OCI-LY3 (cell line): ENCODE results near the gene LARGE1.
A peak's percentile ranks its signal among the peaks of the same experiment; 100 is the strongest.

Experiments used
- H2AFZ ChIP-seq: fragments of 200-600, 300-600 bp; shearing (Covaris generic); 2 replicates; pipeline ENCODE4 v1.6.0; 2014; ENCODE audit warnings: antibody characterized with exemption, low read depth, low read length
- H3K27ac ChIP-seq: fragments of 200-600, 300-600 bp; sonication (generic); 2 replicates; pipeline ENCODE4 v1.5.1; 2014; ENCODE audit warnings: mild to moderate bottlenecking, low read length, moderate library complexity, mixed read lengths
- H3K27me3 ChIP-seq: fragments of 200-600, 300-600 bp; sonication (generic); 2 replicates; pipeline ENCODE4 v1.6.1; 2014; ENCODE audit warnings: low read depth, low read length, mixed read lengths
- H3K36me3 ChIP-seq: fragments of 200-600, 300-600 bp; sonication (generic); replicated peaks from 2 replicates; pipeline ENCODE3; 2014; ENCODE audit warnings: low read depth, low read length, mixed read lengths
- H3K4me1 ChIP-seq: fragments of 300-600, 200-600 bp; sonication (generic); 2 replicates; pipeline ENCODE4 v1.6.1; 2014; ENCODE audit warnings: low read length, mixed read lengths
- H3K4me2 ChIP-seq: fragments of 200-600, 300-600 bp; sonication (generic); 2 replicates; pipeline ENCODE4 v1.6.1; 2014; ENCODE audit warnings: low read length, mixed read lengths
- H3K4me3 ChIP-seq: fragments of 300-600, 200-600 bp; sonication (generic); 2 replicates; pipeline ENCODE4 v1.5.1; 2014; ENCODE audit warnings: antibody characterized with exemption, mild to moderate bottlenecking, low read length, moderate library complexity
- H3K79me2 ChIP-seq: fragments of 300-600, 200-600 bp; shearing (Covaris generic); 2 replicates; pipeline ENCODE4 v1.6.1; 2014; ENCODE audit warnings: mild to moderate bottlenecking, low read length, mixed read lengths
- H3K9ac ChIP-seq: fragments of 300-600, 200-600 bp; shearing (Covaris generic); 2 replicates; pipeline ENCODE4 v1.6.0; 2014; ENCODE audit warnings: mild to moderate bottlenecking, low read length, moderate library complexity
- H3K9me3 ChIP-seq: fragments of 200-600, 300-600 bp; shearing (Covaris generic); 2 replicates; pipeline ENCODE4 v1.6.1; 2014; ENCODE audit warnings: low read length, mixed read lengths; ENCODE audit not compliant: insufficient read depth
- H4K20me1 ChIP-seq: fragments of 200-600, 300-600 bp; sonication (generic); 2 replicates; pipeline ENCODE4 v1.6.1; 2016; ENCODE audit warnings: low read length, mixed read lengths; ENCODE audit not compliant: insufficient read depth
- CTCF ChIP-seq: fragments of 200-600, 300-600 bp; sonication (generic); IDR thresholded peaks from 2 replicates; pipeline ENCODE4 v1.5.1; 2014; ENCODE audit warnings: antibody characterized with exemption, low read length, low read depth
- EZH2phosphoT487 ChIP-seq: fragments of 200-600 bp; shearing (Covaris generic); IDR thresholded peaks from 2 replicates; pipeline ENCODE4 v1.6.1; 2018; ENCODE audit warnings: antibody characterized with exemption, mixed run types, low read depth

The LARGE1 gene

DNA sequence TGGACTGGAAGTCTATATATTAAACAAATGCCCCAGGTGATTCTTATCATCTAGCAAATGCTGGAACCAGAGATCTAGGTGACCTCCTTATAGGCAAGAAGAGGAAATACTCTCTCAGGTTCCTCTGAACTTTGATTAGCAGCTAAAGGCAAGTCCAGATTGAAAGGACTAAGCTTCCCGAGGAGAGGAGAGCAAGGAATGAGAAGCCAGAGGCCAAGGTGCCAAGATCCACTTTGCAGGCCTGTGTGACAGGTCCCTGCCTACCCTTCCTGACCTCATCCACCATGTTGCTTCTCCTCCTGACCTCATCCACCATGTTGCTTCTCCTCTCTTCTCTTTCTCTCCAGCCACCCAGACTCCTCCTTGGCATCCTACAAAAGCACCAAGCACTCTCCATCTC, 173.2 kb downstream of the LARGE1 start:
- no peak for TF ChIP-seq EZH2phosphoT487
- TF ChIP-seq CTCF: no peak
- Histone ChIP-seq H3K27ac (no peak overlapping the region), H4K20me1 (peaks cover 43% of the 10 kb centered on the region), H3K9ac (no peak overlapping the region), H3K36me3 (no peaks in the 10 kb centered on the region), H3K27me3 (no peaks in the 10 kb centered on the region), H3K4me1 (peaks cover 21% of the 10 kb centered on the region), H2AFZ (no peak overlapping the region), H3K4me2 (no peak overlapping the region), H3K4me3 (no peak overlapping the region), H3K79me2 (peaks cover 7% of the 10 kb centered on the region; the same call in 1 of the 2 replicates), H3K9me3 (no peaks in the 10 kb centered on the region)

GRCh38 chr22:33746501-33746928, 173.8 kb downstream of the LARGE1 start:
- TF ChIP-seq EZH2phosphoT487: no peak
- TF ChIP-seq CTCF: no peak
- Histone ChIP-seq H3K9ac (no peak overlapping the region), H3K4me1 (peaks cover 21% of the 10 kb centered on the region), H4K20me1 (peaks cover 48% of the 10 kb centered on the region), H3K9me3 (no peaks in the 10 kb centered on the region), H3K27me3 (no peaks in the 10 kb centered on the region), H3K27ac (no peak overlapping the region), H2AFZ (no peak overlapping the region), H3K4me3 (no peak overlapping the region), H3K4me2 (no peak overlapping the region), H3K79me2 (peaks cover 7% of the 10 kb centered on the region; the same call in 1 of the 2 replicates), H3K36me3 (no peaks in the 10 kb centered on the region)

DNA sequence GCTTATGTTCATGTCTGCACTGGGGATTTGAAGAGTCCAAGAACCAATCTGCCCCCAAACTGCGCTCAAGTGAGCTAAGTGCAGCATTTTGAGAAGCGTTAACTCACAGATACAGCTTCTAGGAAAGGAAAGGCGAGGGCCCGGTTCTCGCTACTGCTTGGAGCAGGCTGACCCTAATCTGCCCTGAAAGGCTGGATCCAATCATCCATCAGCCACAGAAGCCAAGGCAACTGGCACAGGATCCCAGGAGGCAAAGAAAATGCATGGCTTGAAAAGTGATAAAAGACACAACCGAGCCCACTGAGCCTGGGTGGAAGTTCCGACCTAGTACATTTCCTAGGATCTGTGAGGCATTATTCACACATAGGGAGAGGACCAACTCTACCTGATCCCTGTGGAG, 174.8 kb downstream of the LARGE1 start:
- H3K27ac ChIP-seq: no peak overlapping the region
- H3K27me3 ChIP-seq: no peaks in the 10 kb centered on the region
- H2AFZ ChIP-seq: no peak overlapping the region
- no peaks in the 10 kb centered on the region for H3K9me3 ChIP-seq
- no peak overlapping the region for H3K4me2 ChIP-seq
- H3K9ac ChIP-seq: no peak overlapping the region
- H4K20me1 ChIP-seq: peaks cover 56% of the 10 kb centered on the region
- no peak for TF ChIP-seq CTCF
- TF ChIP-seq EZH2phosphoT487: no peak
- peaks cover 7% of the 10 kb centered on the region; the same call in 1 of the 2 replicates for H3K79me2 ChIP-seq
- no peak overlapping the region for H3K4me3 ChIP-seq
- H3K36me3 ChIP-seq: no peaks in the 10 kb centered on the region
- peaks cover 21% of the 10 kb centered on the region for H3K4me1 ChIP-seq

DNA sequence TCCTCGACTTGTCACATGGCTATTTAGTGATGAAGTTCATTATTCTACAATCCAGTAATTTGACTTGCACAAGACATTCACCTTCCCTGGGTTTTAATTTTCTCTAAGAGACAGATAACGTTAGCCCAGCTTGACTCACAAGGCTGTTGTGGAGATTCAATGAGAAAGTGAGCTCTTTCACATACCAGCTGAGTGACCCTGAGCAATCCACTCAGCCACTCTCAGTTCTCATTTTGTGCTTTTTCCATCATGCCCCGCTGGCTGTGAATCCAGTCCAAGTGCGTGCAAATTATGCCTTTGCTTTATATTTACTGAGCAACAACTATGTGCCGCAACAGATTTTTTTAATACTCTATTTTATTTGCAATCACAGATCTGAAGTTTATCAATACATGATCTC, 176.5 kb downstream of the LARGE1 start:
- no peaks in the 10 kb centered on the region for H3K9me3 ChIP-seq
- no peak overlapping the region for H3K27ac ChIP-seq
- peaks cover 4% of the 10 kb centered on the region for H3K79me2 ChIP-seq
- H4K20me1 ChIP-seq: peaks cover 44% of the 10 kb centered on the region
- H3K4me3 ChIP-seq: no peak overlapping the region
- no peak overlapping the region for H2AFZ ChIP-seq
- H3K9ac ChIP-seq: no peak overlapping the region
- peak overlapping the region; percentile 31 for H3K4me2 ChIP-seq
- H3K36me3 ChIP-seq: no peaks in the 10 kb centered on the region
- H3K27me3 ChIP-seq: no peaks in the 10 kb centered on the region
- peaks cover 19% of the 10 kb centered on the region for H3K4me1 ChIP-seq
- TF ChIP-seq CTCF (no peak), EZH2phosphoT487 (no peak)
